Caco-2 (cell line): Measurements from ENCODE around the gene CLK2. TPM values are rescaled to one million over a fixed set of nuclear protein-coding genes. Genes with fewer than 3 reads are reported as not detected.

Experiments used
- BruUV-seq: library from RNA; stranded (reverse); fragments of 400-500 nt; replicated peaks from 2 replicates; lab custom pipeline; 2021; lab: Mats Ljungman, UMichigan
- CTCF ChIA-PET: fragments of 300-600 bp; sonication (Branson Sonifier 250); formaldehyde crosslinking; loops from one replicate; lab custom pipeline; 2022; ENCODE audit warnings: antibody characterized with exemption; lab: Charles Lee
- POLR2A ChIA-PET: fragments of 300-600 bp; sonication (Branson Sonifier 250); formaldehyde crosslinking; loops from one replicate; lab custom pipeline; 2022; ENCODE audit warnings: antibody characterized with exemption; lab: Charles Lee
- DNase-seq, 2 experiments: peaks; one replicate each; pipeline versions ENCODE4 v3.0.0 to v3.0.0-alpha.2; 2020 to 2022
- H3K27me3 ChIP-seq: replicated peaks from 2 replicates; pipeline ENCODE4 v1.6.0; 2011; ENCODE audit warnings: low read length; ENCODE audit not compliant: control insufficient read depth, insufficient read depth
- H3K36me3 ChIP-seq: 2 replicates; pipeline ENCODE4 v1.5.1; 2011; ENCODE audit warnings: low read length; ENCODE audit not compliant: control insufficient read depth, insufficient read depth
- H3K4me1 ChIP-seq: fragments of 250-450 bp; sonication (Bioruptor Pico); 2 replicates; pipeline ENCODE4 v1.5.1; 2020; ENCODE audit warnings: mild to moderate bottlenecking
- H3K4me3 ChIP-seq: 2 replicates; pipeline ENCODE4 v1.5.1; 2011; ENCODE audit warnings: low read depth, mild to moderate bottlenecking, control low read depth, low read length
- H3K9me3 ChIP-seq: fragments of 250-450 bp; sonication (Bioruptor Pico); 2 replicates; pipeline ENCODE4 v1.5.1; 2020; ENCODE audit warnings: mild to moderate bottlenecking, moderate library complexity
- H3K27ac Mint-ChIP-seq: one replicate; pipeline ENCODE4 v1.8.0; 2022; ENCODE audit warnings: mixed read lengths; ENCODE audit not compliant: unreplicated experiment
- H3K27me3 Mint-ChIP-seq: one replicate; pipeline ENCODE4 v1.8.0; 2022; ENCODE audit warnings: mixed read lengths; ENCODE audit not compliant: insufficient read depth, unreplicated experiment
- H3K36me3 Mint-ChIP-seq: one replicate; pipeline ENCODE4 v1.8.0; 2022; ENCODE audit warnings: mild to moderate bottlenecking, mixed read lengths; ENCODE audit not compliant: insufficient read depth, unreplicated experiment
- H3K4me1 Mint-ChIP-seq: one replicate; pipeline ENCODE4 v1.8.0; 2022; ENCODE audit warnings: low read depth, mixed read lengths; ENCODE audit not compliant: unreplicated experiment
- H3K4me3 Mint-ChIP-seq: one replicate; pipeline ENCODE4 v1.8.0; 2022; ENCODE audit warnings: mild to moderate bottlenecking, moderate library complexity, mixed read lengths; ENCODE audit not compliant: unreplicated experiment
- H3K9me3 Mint-ChIP-seq: one replicate; pipeline ENCODE4 v1.8.0; 2022; ENCODE audit warnings: mixed read lengths; ENCODE audit not compliant: unreplicated experiment
- CTCF ChIP-seq, 2 experiments: fragments of 200-600 bp in 1 of 2; IDR thresholded peaks; 1 replicate in 1 of 2; 2 replicates in 1 of 2; pipeline versions ENCODE4 v1.5.1 to v1.8.0; 2011 to 2022; ENCODE audit warnings: antibody characterized with exemption in 1 of 2, control low read depth in 1 of 2, inconsistent platforms in 1 of 2, low read depth in 1 of 2, low read length in 1 of 2, mild to moderate bottlenecking in 1 of 2, moderate library complexity in 1 of 2; ENCODE audit not compliant: insufficient read depth in 1 of 2, severe bottlenecking in 1 of 2, unreplicated experiment in 1 of 2
- intact Hi-C: fragments of 100-400 bp; cut with micrococcal nuclease; formaldehyde crosslinking; loops from one replicate; pipeline ENCODE4 v1.10.0; 2022; ENCODE audit not compliant: unreplicated experiment
- total RNA-seq: library from RNA; stranded (reverse); gene quantifications from 2 replicates; pipeline ENCODE4 v1.2.3, GENCODE V29; 2022

CLK2 gene
- total RNA-seq, 1 experiment from 2014 or later = 57.5 TPM

- peak overlapping the region; percentile 47 for H3K4me3 Mint-ChIP-seq
- Histone ChIP-seq H3K27me3 (no peaks in the 10 kb centered on the region), H3K36me3 (peaks cover 2% of the 10 kb centered on the region; the same call in 1 of the 2 replicates)
These were observed 5.4 kb upstream of the CLK2 start for GRCh38 chr1:155278689-155279160.

GRCh38 chr1:155277902-155278688 lies 4.8 kb upstream of the CLK2 start:
- intact Hi-C loops = loop anchor here (1.0 kb wide), 3 partner anchors 28 to 45 kb away; partner anchors contain the start of gene FDPS
- peak overlapping the region; percentile 87 for H3K4me3 ChIP-seq
- Mint-ChIP-seq H3K36me3 (peaks cover 27% of the 10 kb centered on the region), H3K4me1 (peaks cover 17% of the 10 kb centered on the region), H3K27me3 (no peaks in the 10 kb centered on the region), H3K4me3 (peak overlapping the region; percentile 47), H3K27ac (no peak overlapping the region), H3K9me3 (no peaks in the 10 kb centered on the region)
- no TSS peak for BruUV-seq
- ChIA-PET POLR2A (interaction anchor here (0.5 to 1.0 kb wide), 3 partner anchors 45 to 656 kb away, joined by 3 to 6 read pairs (median 3); partner anchors contain the start of gene KHDC4), CTCF (interaction anchor here (0.6 to 1.4 kb wide), 8 partner anchors 16 to 472 kb away, joined by 3 to 20 read pairs (median 5); partner anchors contain the start of genes FDPS and SCAMP3)
- H3K27me3 ChIP-seq = no peaks in the 10 kb centered on the region
- peak; percentile 83 to 87 for DNase-seq
- TF ChIP-seq CTCF (IDR thresholded peaks at IDR 0.05; ENCODE audit: insufficient read depth in 1 of 2, low read depth in 1 of 2, low read length in 1 of 2, severe bottlenecking in 1 of 2, unreplicated experiment in 1 of 2) = peak; percentile 43 to 63
- H3K9me3 ChIP-seq = no peaks in the 10 kb centered on the region
- H3K36me3 ChIP-seq = peaks cover 2% of the 10 kb centered on the region; the same call in 1 of the 2 replicates
- 0 out of 2 replicates have a peak, but pooled peaks cover 8% of the 10 kb centered on the region for H3K4me1 ChIP-seq

More at GRCh38 chr1:155278689-155279160, 5.4 kb upstream of the CLK2 start:
- no peak for DNase-seq
- TF ChIP-seq CTCF (IDR thresholded peaks at IDR 0.05; ENCODE audit: insufficient read depth in 1 of 2, low read depth in 1 of 2, low read length in 1 of 2, severe bottlenecking in 1 of 2, unreplicated experiment in 1 of 2) = no peak
- Mint-ChIP-seq H3K4me1 (peaks cover 17% of the 10 kb centered on the region), H3K27me3 (no peaks in the 10 kb centered on the region), H3K9me3 (no peaks in the 10 kb centered on the region), H3K27ac (no peak overlapping the region), H3K36me3 (peaks cover 22% of the 10 kb centered on the region)
- no peaks in the 10 kb centered on the region for H3K9me3 ChIP-seq
- ChIA-PET CTCF (interaction anchor here (0.6 to 1.4 kb wide), 5 partner anchors 17 to 45 kb away, joined by 3 to 20 read pairs (median 4); partner anchors contain the start of genes FDPS and SCAMP3), POLR2A (interaction anchor here (1.0 kb wide), 1 partner anchor 44 kb away, joined by 3 read pairs; no protein-coding TSS in a partner anchor)
- H3K4me1 ChIP-seq = 0 out of 2 replicates have a peak, but pooled peaks cover 7% of the 10 kb centered on the region
- peak overlapping the region; percentile 87 for H3K4me3 ChIP-seq
- intact Hi-C loops = loop anchor here (1.0 kb wide), 2 partner anchors 28 to 30 kb away; partner anchors contain the start of gene FDPS
- TSS peak; percentile 12 for BruUV-seq
